ENCODE measurements around the gene DOCK10.

Gene DOCK10

DNA sequence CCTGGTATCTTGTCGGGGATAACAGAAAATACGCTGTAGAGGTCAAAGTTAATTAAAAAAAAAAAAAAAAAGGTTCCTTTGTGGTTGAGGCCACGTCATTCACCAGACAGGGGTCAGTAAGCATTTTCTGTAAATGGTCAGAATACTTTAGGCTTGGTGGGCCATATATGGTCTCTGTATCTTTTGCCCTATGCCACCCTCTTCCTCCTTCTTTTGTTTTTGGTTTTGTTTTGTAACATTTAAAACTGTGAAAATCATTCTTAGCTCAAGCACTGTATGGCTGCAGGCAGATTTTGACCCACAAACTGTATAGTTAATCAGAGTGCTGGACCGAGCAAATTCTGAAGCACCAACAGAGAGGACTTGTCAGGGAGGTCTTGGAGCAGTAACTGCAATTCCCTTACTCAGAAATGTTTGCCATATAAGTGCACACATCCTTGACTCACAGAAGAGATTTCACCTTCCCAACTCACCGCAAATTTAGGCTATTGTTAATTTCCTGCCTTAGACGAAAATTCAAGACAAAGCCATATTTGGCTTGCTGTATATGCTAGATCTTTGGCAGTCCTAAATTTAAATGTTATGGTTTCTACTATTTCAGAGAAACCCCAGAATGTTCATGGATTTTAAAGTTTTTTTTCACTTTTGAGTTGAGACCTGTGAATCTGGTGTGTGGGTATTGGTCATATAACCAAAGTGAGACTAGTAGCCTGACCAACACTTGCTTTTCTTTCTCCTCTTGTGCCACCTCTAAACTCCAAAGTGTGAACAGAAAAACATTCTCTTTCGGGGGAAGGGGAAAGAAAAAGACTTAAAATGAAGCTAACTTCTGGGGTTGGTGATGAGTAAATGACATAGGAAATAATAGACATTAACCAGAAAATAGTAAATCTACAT is 65.4 kb downstream of the DOCK10 start:
- DNase-seq (ENCODE audit: low spot score): no peak

DNA sequence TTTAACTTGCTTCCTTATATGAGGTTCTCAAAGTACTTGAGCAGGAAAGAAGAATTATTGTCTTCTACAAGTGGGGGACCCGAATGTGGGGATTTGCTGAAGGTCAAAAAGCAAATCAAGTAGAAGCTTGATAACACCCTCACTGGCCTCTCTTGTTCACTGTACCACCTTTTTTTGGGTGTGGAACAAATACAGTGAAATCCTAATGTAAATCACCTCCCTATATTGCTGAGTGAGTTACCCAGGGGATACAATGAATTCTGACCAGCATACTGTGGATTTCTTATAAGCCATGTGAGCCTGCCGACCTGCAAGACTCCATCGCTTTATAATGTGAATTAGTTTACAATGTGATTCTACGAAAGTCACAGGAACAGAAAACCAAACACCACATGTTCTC is 66.5 kb downstream of the DOCK10 start:
- no peak for DNase-seq (ENCODE audit: low spot score)

- no peak for DNase-seq (ENCODE audit: low spot score)
Observed at GRCh38 chr2:224973112-224974016, 68.9 kb downstream of the DOCK10 start.

DNA sequence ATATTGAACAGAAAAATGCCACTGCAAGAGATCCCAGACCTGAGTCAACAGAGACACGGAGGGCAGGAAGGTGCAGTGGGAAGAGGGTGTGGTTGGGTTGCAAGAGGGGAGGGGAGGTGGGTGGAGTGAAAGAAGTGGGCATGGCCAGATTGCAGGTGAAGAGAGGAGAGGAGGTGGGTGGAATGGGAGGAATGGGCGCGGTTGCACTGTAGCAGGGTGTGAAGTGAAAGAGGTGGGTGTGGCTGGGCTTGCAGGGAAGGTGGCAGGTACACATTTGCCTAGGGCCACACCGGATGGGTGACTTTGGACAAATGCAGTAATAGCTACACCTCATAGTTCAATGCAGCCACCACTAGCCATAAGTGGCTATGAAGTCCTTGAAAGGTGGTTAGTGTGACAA is 71.1 kb downstream of the DOCK10 start:
- DNase-seq (ENCODE audit: low spot score): peak; percentile 22

- DNase-seq (ENCODE audit: low spot score): no peak
Observed at GRCh38 chr2:224970311-224970710, 72.0 kb downstream of the DOCK10 start.

- no peak for DNase-seq (ENCODE audit: low spot score)
Observed at GRCh38 chr2:224969633-224970260, 72.5 kb downstream of the DOCK10 start.

- DNase-seq (ENCODE audit: low spot score): no peak
Observed at GRCh38 chr2:224969095-224969494, 73.2 kb downstream of the DOCK10 start.

DNA sequence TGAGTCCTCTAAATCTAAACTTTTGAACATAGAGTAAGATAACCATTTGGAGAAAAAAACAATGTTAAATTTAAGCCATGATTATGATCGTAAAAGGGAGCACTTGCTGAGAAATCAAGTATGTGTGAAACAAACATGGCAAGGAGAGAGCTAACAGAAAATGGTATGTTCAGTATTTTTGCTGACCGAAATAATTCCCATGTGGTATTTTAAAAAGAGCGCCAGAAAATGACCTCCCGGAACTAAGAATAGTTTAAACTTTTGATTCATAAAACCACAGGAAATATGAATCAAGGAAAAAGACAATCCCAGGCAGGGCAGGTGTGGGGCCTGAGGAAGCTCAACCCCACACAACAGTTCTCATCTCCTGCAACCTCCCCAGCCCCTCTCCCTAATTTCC is 74.2 kb downstream of the DOCK10 start:
- DNase-seq (ENCODE audit: low spot score): no peak

GRCh38 chr2:224966613-224967012 is 75.7 kb downstream of the DOCK10 start:
- no peak for DNase-seq (ENCODE audit: low spot score)

DNA sequence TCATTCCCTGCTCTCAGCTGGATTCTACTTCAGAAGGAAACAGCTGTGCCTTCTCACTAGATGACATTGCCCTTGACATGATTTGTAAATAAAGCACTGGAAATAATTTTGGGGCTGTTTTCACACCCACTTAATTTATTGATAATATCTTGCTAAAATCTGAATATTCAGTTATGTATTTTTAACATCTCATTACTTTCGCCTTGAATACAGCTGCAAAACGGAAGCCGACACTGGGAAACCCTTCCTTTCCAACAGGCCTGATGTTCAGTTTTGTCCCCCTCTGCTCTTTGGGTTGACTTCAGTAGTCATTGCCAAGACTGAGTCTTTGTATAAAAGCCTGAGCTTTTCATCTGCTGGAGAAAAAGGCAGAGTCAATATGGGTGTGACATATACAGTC is 82.7 kb downstream of the DOCK10 start:
- no peak for DNase-seq (ENCODE audit: low spot score)

GRCh38 chr2:224958873-224959272 is 83.4 kb downstream of the DOCK10 start:
- no peak for DNase-seq (ENCODE audit: low spot score)

GRCh38 chr2:224958462-224958857 is 83.8 kb downstream of the DOCK10 start:
- DNase-seq (ENCODE audit: low spot score): no peak

DNA sequence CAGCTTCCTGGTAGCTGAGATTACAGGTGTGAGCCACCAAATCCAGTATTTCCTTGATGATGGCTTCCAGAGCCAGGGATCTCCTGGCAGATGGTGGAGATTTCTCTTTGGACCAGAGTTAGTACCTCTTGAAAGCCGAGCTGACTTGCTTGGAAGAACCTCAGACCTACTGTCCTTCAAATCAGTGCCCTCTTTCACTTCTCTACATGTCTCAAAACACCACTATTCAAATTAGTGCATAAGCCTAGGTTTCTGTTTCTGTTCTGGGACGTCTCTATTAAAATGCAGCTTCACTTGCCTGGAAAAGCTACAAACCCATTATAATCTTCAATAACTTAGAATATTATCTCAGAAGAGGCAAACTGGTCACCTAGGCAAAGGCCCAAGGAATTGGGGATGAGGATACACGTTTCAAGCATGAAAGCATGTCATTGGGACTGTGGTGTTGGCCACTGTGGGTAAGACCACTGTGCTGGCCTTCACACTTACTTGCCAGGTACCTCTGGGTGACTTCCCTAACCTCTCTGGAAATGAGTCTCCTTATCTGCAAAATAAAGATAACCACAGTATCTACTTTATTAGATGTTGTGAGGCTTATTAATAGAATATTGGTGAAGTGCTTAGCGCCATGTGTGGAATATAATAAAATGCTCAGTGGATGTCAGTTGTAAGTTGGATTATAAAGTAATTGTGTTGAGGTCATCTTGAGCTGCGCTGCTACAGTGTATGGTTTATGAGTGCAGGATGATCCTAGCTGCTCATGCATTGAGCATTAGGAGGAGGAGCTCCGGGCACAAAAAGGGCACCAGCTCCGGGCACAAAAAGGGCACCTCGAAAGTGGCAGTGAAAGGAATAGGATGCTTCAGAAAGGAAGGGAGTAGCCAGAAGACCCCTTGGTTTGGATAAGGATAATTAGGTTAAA is 84.5 kb downstream of the DOCK10 start:
- no peak for DNase-seq (ENCODE audit: low spot score)

DNA sequence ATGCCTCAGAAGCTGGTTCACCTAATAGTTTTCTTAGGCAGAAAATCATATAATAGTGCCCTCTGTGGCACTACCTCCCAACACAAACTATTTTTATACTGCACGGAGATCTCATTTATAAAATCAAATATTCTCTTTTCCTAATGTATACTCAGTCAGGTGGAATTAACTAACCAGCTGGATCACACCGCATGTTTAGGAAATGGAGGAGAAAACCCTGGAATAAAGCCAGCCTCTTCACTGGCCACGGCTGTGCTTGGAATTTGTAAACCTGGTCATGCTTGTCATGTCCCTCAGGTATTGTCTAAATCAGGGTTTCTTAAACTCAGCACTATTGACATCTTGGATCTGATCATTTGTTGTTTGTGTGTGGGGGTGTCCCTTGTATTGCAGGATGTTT is 85.6 kb downstream of the DOCK10 start:
- DNase-seq (ENCODE audit: low spot score): no peak

GRCh38 chr2:224954980-224955379 is 87.3 kb downstream of the DOCK10 start:
- DNase-seq (ENCODE audit: low spot score): no peak

DNA sequence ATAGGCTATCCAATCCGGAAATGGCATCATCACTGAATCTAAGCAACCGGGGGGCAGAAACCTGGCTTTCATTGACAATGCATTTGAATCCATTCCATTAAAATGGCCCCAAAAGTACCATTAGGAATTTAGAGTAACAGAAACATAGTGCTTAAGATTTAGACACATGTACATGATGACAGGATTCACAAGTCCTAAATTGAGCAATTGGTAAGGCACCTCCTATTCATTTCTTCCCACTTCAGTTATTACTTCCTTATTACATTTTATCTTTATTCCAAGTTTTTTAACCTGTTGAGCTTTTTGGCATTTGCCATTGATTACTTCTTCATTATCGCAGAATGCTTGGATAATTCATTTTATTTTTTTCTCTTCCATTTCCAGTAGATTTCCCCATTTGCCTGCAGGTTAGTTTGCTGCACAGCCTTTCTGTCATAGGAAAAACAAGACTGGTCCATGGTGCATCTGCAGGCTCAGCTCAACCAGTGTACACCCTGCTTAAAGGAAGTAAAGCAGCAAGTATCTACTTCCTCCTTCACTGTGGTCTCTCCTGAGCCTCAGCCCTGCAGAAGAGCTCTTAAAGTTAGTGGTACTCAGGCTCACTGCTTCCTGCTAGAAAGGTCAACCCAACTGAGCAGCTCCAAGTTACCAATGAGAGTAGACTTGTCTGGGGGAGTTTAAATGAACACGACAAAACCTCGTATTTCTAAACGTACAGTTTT is 89.2 kb downstream of the DOCK10 start:
- DNase-seq (ENCODE audit: low spot score): no peak

- no peak for DNase-seq (ENCODE audit: low spot score)
Observed at GRCh38 chr2:224951723-224952481, 90.4 kb downstream of the DOCK10 start.

GRCh38 chr2:224948859-224949258 is 93.4 kb downstream of the DOCK10 start:
- no peak for DNase-seq (ENCODE audit: low spot score)

DNA sequence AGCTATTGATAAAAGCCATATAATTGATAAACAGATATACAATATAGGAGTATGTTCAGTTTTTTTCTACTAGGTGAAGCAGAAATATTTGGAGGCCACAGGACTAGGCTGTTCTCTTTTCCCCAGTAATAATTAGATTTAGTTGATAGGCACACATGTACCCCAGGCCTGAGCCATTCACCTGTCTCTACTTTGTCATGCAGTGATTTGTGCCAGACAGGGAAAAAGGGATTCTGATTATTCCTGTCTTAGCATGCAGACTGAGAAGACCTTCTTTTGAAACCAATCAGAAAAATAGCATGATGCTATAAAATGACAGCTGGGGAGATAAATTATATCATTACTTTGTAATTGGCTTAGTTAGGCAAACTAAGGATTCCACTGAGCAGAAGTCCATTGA is 94.3 kb downstream of the DOCK10 start:
- no peak for DNase-seq (ENCODE audit: low spot score)

DNA sequence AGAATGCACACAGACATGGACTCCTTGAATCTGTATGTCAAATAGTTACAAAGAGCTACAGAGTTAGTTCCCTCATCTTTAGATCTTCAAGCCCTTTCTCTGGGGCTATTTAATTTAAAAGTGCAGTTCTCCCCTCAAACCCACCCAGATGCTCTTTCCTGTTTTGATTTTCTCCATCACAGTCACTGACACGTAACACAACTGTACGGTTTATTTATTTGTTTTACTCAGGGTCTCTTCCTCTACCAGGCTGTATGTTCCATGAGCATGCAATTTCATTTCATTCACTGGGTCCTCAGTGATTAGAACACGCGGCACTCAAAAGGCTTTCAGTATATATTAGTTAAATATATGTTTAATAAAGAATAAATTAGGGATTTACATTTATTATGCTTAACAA is 94.7 kb downstream of the DOCK10 start:
- no peak for DNase-seq (ENCODE audit: low spot score)
